ENCODE results near the gene GLTP. TPM values are rescaled to one million over a fixed set of nuclear protein-coding genes. Genes with fewer than 3 reads are reported as not detected.
A peak's percentile ranks its signal among the peaks of the same experiment; 100 is the strongest.

The GLTP gene
- total and polyA plus RNA-seq, 2 of the 13 experiments (the other 11 are each of a cell fraction or from before 2014, with no cell fraction given), result 10.7 to 12.9 TPM

DNA sequence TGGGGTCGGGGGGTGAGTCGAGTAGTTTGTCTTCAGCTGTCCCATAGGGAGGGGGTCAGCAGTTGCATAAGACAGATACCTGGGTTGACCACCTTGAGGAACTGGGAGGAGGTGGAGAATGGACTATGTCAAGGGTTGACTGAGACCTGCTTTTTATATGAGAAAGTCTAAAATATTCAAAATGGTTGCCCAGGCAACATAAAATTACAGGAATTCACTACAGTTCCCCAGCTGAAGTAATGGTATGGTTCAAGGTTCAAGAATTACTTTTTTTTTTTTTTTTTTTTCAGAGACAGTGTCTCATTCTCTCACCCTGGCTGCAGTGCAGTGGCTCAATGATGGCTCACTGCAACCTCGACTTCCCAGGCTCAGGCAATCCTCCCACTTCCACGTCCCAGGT is 14.6 kb upstream of the GLTP start:
- H3K9ac ChIP-seq (ENCODE audit: insufficient read depth, low read depth, low read length), result no peak overlapping the region
- H3K27ac ChIP-seq (ENCODE audit: extremely low read length, insufficient read depth, low read length), result no peak overlapping the region
- intact Hi-C loops (cut with micrococcal nuclease; ENCODE audit: unreplicated experiment), result no loop called here
- in situ Hi-C loops (cut with HindIII; ENCODE audit: extremely low pct_ligation_motif_present, low pct_unique_long_range_greater_than_20kb), result no loop called here
- no peak for DNase-seq (ENCODE audit: low spot score)
- no peak overlapping the region for H2AFZ ChIP-seq (ENCODE audit: low read length)
- no peaks in the 10 kb centered on the region for H4K20me1 ChIP-seq (ENCODE audit: insufficient read depth, low read length)
- peaks cover 76% of the 10 kb centered on the region for H3K4me1 ChIP-seq (ENCODE audit: insufficient read depth, low read length)
- no peaks in the 10 kb centered on the region for H3K79me2 ChIP-seq (ENCODE audit: insufficient read depth, low read length)
- CTCF ChIA-PET (ENCODE audit: low intra/inter-chr PET ratio, low total read pairs), result no interaction called here
- POLR2A ChIA-PET, result no interaction called here
- ATAC-seq, result peak; percentile 33
- peak overlapping the region; percentile 32 for H3K4me2 ChIP-seq (ENCODE audit: low read depth, low read length)
- H3K27me3 ChIP-seq (ENCODE audit: control insufficient read depth in 1 of 2, insufficient read depth in 2 of 2, low read length in 2 of 2), result peaks cover 0 to 3% of the 10 kb centered on the region in 2 experiments; a peak in 1 of 5 replicates
- H3K4me3 ChIP-seq (replicated peaks in 1 of 3; ENCODE audit: insufficient read depth in 1 of 3, low read depth in 2 of 3, low read length in 3 of 3), result no peak overlapping the region
- BruUV-seq (replicated peaks), result no TSS peak
- no peaks in the 10 kb centered on the region for H3K9me3 ChIP-seq (ENCODE audit: low read length)
- 13% methylated on average over 4 of the region's 4 CpGs for WGBS (ENCODE audit: low lambda C conversion rate)
- no peak for FAIRE-seq
- no peaks in the 10 kb centered on the region for H3K36me3 ChIP-seq (replicated peaks in 1 of 2; ENCODE audit: control insufficient read depth in 1 of 2, insufficient read depth in 2 of 2, low read length in 2 of 2)
- TF ChIP-seq, protein P1, sequence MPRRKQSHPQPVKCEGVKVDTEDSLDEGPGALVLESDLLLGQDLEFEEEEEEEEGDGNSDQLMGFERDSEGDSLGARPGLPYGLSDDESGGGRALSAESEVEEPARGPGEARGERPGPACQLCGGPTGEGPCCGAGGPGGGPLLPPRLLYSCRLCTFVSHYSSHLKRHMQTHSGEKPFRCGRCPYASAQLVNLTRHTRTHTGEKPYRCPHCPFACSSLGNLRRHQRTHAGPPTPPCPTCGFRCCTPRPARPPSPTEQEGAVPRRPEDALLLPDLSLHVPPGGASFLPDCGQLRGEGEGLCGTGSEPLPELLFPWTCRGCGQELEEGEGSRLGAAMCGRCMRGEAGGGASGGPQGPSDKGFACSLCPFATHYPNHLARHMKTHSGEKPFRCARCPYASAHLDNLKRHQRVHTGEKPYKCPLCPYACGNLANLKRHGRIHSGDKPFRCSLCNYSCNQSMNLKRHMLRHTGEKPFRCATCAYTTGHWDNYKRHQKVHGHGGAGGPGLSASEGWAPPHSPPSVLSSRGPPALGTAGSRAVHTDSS (CRISPR knock-in tag; conservative IDR thresholded peaks at IDR 0.05), result no peak
- TF ChIP-seq, protein P2, sequence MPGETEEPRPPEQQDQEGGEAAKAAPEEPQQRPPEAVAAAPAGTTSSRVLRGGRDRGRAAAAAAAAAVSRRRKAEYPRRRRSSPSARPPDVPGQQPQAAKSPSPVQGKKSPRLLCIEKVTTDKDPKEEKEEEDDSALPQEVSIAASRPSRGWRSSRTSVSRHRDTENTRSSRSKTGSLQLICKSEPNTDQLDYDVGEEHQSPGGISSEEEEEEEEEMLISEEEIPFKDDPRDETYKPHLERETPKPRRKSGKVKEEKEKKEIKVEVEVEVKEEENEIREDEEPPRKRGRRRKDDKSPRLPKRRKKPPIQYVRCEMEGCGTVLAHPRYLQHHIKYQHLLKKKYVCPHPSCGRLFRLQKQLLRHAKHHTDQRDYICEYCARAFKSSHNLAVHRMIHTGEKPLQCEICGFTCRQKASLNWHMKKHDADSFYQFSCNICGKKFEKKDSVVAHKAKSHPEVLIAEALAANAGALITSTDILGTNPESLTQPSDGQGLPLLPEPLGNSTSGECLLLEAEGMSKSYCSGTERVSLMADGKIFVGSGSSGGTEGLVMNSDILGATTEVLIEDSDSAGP (CRISPR knock-in tag; IDR thresholded peaks at IDR 0.05; ENCODE audit: borderline replicate concordance), result no peak
- TF ChIP-seq ZNF354B (CRISPR knock-in tag; IDR thresholded peaks at IDR 0.05) (no peak), ELF4 (CRISPR knock-in tag; IDR thresholded peaks at IDR 0.05; ENCODE audit: borderline replicate concordance) (no peak), TCF12 (IDR thresholded peaks at IDR 0.05) (no peak), TCF12 (CRISPR knock-in tag; IDR thresholded peaks at IDR 0.05) (no peak), HNF4G (IDR thresholded peaks at IDR 0.05; ENCODE audit: borderline replicate concordance, low read depth, low read length) (0 out of 2 replicates have a peak, but pooled peaks have one; percentile 21), HNF4G (CRISPR knock-in tag; IDR thresholded peaks at IDR 0.05; ENCODE audit: borderline replicate concordance, low read depth) (no peak), RFX1 (IDR thresholded peaks at IDR 0.05) (peak; percentile 59; the same call in 1 of the 2 replicates), ASH2L (IDR thresholded peaks at IDR 0.05; ENCODE audit: insufficient read length, low read depth, low read length) (peak; percentile 48), DNMT3B (CRISPR knock-in tag; conservative IDR thresholded peaks at IDR 0.05) (no peak), NR2C2 (CRISPR knock-in tag; IDR thresholded peaks at IDR 0.05; ENCODE audit: borderline replicate concordance) (no peak), ZNF30 (CRISPR knock-in tag; IDR thresholded peaks at IDR 0.05) (no peak)
- TF ChIP-seq, protein P3, sequence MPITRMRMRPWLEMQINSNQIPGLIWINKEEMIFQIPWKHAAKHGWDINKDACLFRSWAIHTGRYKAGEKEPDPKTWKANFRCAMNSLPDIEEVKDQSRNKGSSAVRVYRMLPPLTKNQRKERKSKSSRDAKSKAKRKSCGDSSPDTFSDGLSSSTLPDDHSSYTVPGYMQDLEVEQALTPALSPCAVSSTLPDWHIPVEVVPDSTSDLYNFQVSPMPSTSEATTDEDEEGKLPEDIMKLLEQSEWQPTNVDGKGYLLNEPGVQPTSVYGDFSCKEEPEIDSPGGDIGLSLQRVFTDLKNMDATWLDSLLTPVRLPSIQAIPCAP (CRISPR knock-in tag; IDR thresholded peaks at IDR 0.05; ENCODE audit: low read depth), result no peak
- TF ChIP-seq, protein P4, sequence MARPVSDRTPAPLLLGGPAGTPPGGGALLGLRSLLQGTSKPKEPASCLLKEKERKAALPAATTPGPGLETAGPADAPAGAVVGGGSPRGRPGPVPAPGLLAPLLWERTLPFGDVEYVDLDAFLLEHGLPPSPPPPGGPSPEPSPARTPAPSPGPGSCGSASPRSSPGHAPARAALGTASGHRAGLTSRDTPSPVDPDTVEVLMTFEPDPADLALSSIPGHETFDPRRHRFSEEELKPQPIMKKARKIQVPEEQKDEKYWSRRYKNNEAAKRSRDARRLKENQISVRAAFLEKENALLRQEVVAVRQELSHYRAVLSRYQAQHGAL (CRISPR knock-in tag; IDR thresholded peaks at IDR 0.05; ENCODE audit: not compliant biosample characterization), result no peak
- TF ChIP-seq, protein P5, sequence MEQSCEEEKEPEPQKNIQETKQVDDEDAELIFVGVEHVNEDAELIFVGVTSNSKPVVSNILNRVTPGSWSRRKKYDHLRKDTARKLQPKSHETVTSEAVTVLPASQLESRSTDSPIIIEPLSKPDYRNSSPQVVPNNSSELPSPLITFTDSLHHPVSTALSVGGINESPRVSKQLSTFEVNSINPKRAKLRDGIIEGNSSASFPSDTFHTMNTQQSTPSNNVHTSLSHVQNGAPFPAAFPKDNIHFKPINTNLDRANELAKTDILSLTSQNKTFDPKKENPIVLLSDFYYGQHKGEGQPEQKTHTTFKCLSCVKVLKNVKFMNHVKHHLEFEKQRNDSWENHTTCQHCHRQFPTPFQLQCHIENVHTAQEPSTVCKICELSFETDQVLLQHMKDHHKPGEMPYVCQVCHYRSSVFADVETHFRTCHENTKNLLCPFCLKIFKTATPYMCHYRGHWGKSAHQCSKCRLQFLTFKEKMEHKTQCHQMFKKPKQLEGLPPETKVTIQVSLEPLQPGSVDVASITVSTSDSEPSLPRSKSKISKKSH (CRISPR knock-in tag; IDR thresholded peaks at IDR 0.05; ENCODE audit: borderline replicate concordance), result no peak
